WTC11 (cell line): ENCODE data around the gene ARSJ. TPM values are rescaled to one million over a fixed set of nuclear protein-coding genes. Genes with fewer than 3 reads are reported as not detected.

Experiments
- ATAC-seq: fragments of 200-7000 bp; cut with Tn5 transposase; 2 replicates; pipeline ENCODE4 v1.10.0; 2021; ENCODE audit warnings: mild to moderate bottlenecking, moderate library complexity
- CTCF ChIA-PET: fragments of 300-600 bp; sonication (Branson Sonifier 250); formaldehyde crosslinking; loops from one replicate; lab custom pipeline; 2021; ENCODE audit warnings: antibody characterized with exemption; lab: Charles Lee
- POLR2A ChIA-PET: fragments of 350-600 bp; sonication (Branson Sonifier 250); formaldehyde crosslinking; loops from one replicate; lab custom pipeline; 2021; ENCODE audit warnings: antibody characterized with exemption; lab: Charles Lee
- DNase-seq: peaks from one replicate; pipeline ENCODE4 v3.0.0; 2021; ENCODE audit warnings: low spot score
- H3K27ac Mint-ChIP-seq: 2 replicates; pipeline ENCODE4 v1.8.0; 2021; ENCODE audit warnings: mixed read lengths
- H3K27me3 Mint-ChIP-seq: 2 replicates; pipeline ENCODE4 v1.8.0; 2021; ENCODE audit warnings: low read depth, mild to moderate bottlenecking, moderate library complexity, mixed read lengths
- H3K36me3 Mint-ChIP-seq: 2 replicates; pipeline ENCODE4 v1.8.0; 2021; ENCODE audit warnings: mixed read lengths
- H3K4me1 Mint-ChIP-seq: 2 replicates; pipeline ENCODE4 v1.8.0; 2022; ENCODE audit warnings: mixed read lengths
- H3K4me3 Mint-ChIP-seq: 2 replicates; pipeline ENCODE4 v1.8.0; 2021; ENCODE audit warnings: mild to moderate bottlenecking, moderate library complexity, mixed read lengths
- H3K9me3 Mint-ChIP-seq: 2 replicates; pipeline ENCODE4 v1.8.0; 2021; ENCODE audit warnings: mixed read lengths
- NR1H2 ChIP-seq: sonication (generic); formaldehyde crosslinking; IDR thresholded peaks from 2 replicates; pipeline ENCODE4 v1.9.0; 2021; ENCODE audit warnings: mild to moderate bottlenecking, moderate library complexity, missing genetic modification reagents
- OVOL2 ChIP-seq: fragments of 250-450 bp; sonication (Bioruptor Pico); IDR thresholded peaks from 2 replicates; pipeline ENCODE4 v1.9.0; 2021; ENCODE audit warnings: mild to moderate bottlenecking, borderline replicate concordance
- PRRX2 ChIP-seq: fragments of 250-450 bp; sonication (Bioruptor Pico); IDR thresholded peaks from 2 replicates; pipeline ENCODE4 v1.8.0; 2021; ENCODE audit warnings: mild to moderate bottlenecking
- SMAD3 ChIP-seq: sonication (generic); formaldehyde crosslinking; IDR thresholded peaks from 2 replicates; pipeline ENCODE4 v1.8.0; 2022; ENCODE audit warnings: missing genetic modification reagents, mild to moderate bottlenecking, borderline replicate concordance
- TP53 ChIP-seq: sonication (generic); formaldehyde crosslinking; IDR thresholded peaks from 2 replicates; pipeline ENCODE4 v1.8.1; 2023; ENCODE audit warnings: mild to moderate bottlenecking, missing genetic modification reagents
- ZNF396 ChIP-seq: fragments of 250-450 bp; sonication (Bioruptor Pico); IDR thresholded peaks from 2 replicates; pipeline ENCODE4 v1.8.0; 2021; ENCODE audit warnings: mild to moderate bottlenecking, moderate library complexity, borderline replicate concordance
- ZNF512 ChIP-seq: sonication (generic); formaldehyde crosslinking; IDR thresholded peaks from 2 replicates; pipeline ENCODE4 v1.8.1; 2022; ENCODE audit warnings: missing genetic modification reagents, borderline replicate concordance
- total RNA-seq: library from RNA; stranded (reverse); gene quantifications from 3 replicates; pipeline ENCODE4 v1.2.3, GENCODE V29; 2021
- TF ChIP-seq, protein P1 (sequence below): sonication (generic); formaldehyde crosslinking; IDR thresholded peaks from 2 replicates; pipeline ENCODE4 v1.8.1; 2023; ENCODE audit warnings: mild to moderate bottlenecking, missing genetic modification reagents
- TF ChIP-seq, protein P2 (sequence below): fragments of 250-450 bp; sonication (Bioruptor Pico); IDR thresholded peaks from 2 replicates; pipeline ENCODE4 v1.8.0; 2021; ENCODE audit warnings: mild to moderate bottlenecking
- TF ChIP-seq, protein P3 (sequence below): sonication (generic); formaldehyde crosslinking; IDR thresholded peaks from 2 replicates; pipeline ENCODE4 v1.8.1; 2023; ENCODE audit warnings: mild to moderate bottlenecking, moderate library complexity, missing genetic modification reagents
- TF ChIP-seq, protein P4 (sequence below): fragments of 250-450 bp; sonication (Bioruptor Pico); IDR thresholded peaks from 2 replicates; pipeline ENCODE4 v1.9.0; 2021; ENCODE audit warnings: mild to moderate bottlenecking, borderline replicate concordance
- TF ChIP-seq, protein P5 (sequence below): fragments of 250-450 bp; sonication (Bioruptor Pico); IDR thresholded peaks from 2 replicates; pipeline ENCODE4 v1.9.0; 2021; ENCODE audit warnings: mild to moderate bottlenecking
- TF ChIP-seq, protein P6 (sequence below): sonication (generic); formaldehyde crosslinking; IDR thresholded peaks from 2 replicates; pipeline ENCODE4 v1.8.0; 2022; ENCODE audit warnings: mild to moderate bottlenecking, missing genetic modification reagents

The ARSJ gene
- total RNA-seq, 1 experiment from 2014 or later = 6.6 TPM

GRCh38 chr4:113977526-113977855 lies 2.0 kb downstream of the ARSJ start (continued):
- TF ChIP-seq, protein P1, sequence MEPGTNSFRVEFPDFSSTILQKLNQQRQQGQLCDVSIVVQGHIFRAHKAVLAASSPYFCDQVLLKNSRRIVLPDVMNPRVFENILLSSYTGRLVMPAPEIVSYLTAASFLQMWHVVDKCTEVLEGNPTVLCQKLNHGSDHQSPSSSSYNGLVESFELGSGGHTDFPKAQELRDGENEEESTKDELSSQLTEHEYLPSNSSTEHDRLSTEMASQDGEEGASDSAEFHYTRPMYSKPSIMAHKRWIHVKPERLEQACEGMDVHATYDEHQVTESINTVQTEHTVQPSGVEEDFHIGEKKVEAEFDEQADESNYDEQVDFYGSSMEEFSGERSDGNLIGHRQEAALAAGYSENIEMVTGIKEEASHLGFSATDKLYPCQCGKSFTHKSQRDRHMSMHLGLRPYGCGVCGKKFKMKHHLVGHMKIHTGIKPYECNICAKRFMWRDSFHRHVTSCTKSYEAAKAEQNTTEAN (CRISPR knock-in tag) = no peak
- TF ChIP-seq, protein P2, sequence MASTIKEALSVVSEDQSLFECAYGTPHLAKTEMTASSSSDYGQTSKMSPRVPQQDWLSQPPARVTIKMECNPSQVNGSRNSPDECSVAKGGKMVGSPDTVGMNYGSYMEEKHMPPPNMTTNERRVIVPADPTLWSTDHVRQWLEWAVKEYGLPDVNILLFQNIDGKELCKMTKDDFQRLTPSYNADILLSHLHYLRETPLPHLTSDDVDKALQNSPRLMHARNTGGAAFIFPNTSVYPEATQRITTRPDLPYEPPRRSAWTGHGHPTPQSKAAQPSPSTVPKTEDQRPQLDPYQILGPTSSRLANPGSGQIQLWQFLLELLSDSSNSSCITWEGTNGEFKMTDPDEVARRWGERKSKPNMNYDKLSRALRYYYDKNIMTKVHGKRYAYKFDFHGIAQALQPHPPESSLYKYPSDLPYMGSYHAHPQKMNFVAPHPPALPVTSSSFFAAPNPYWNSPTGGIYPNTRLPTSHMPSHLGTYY (CRISPR knock-in tag) = no peak
- TF ChIP-seq, protein P3, sequence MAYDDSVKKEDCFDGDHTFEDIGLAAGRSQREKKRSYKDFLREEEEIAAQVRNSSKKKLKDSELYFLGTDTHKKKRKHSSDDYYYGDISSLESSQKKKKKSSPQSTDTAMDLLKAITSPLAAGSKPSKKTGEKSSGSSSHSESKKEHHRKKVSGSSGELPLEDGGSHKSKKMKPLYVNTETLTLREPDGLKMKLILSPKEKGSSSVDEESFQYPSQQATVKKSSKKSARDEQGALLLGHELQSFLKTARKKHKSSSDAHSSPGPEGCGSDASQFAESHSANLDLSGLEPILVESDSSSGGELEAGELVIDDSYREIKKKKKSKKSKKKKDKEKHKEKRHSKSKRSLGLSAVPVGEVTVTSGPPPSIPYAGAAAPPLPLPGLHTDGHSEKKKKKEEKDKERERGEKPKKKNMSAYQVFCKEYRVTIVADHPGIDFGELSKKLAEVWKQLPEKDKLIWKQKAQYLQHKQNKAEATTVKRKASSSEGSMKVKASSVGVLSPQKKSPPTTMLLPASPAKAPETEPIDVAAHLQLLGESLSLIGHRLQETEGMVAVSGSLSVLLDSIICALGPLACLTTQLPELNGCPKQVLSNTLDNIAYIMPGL (CRISPR knock-in tag) = no peak

- DNase-seq (no peak), ATAC-seq (no peak)
- no peak for TF ChIP-seq ZNF512 (CRISPR knock-in tag)
- no peak for TF ChIP-seq TP53 (CRISPR knock-in tag)
- TF ChIP-seq NR1H2 (CRISPR knock-in tag) = no peak
- TF ChIP-seq OVOL2 = no peak
- TF ChIP-seq, protein P4, sequence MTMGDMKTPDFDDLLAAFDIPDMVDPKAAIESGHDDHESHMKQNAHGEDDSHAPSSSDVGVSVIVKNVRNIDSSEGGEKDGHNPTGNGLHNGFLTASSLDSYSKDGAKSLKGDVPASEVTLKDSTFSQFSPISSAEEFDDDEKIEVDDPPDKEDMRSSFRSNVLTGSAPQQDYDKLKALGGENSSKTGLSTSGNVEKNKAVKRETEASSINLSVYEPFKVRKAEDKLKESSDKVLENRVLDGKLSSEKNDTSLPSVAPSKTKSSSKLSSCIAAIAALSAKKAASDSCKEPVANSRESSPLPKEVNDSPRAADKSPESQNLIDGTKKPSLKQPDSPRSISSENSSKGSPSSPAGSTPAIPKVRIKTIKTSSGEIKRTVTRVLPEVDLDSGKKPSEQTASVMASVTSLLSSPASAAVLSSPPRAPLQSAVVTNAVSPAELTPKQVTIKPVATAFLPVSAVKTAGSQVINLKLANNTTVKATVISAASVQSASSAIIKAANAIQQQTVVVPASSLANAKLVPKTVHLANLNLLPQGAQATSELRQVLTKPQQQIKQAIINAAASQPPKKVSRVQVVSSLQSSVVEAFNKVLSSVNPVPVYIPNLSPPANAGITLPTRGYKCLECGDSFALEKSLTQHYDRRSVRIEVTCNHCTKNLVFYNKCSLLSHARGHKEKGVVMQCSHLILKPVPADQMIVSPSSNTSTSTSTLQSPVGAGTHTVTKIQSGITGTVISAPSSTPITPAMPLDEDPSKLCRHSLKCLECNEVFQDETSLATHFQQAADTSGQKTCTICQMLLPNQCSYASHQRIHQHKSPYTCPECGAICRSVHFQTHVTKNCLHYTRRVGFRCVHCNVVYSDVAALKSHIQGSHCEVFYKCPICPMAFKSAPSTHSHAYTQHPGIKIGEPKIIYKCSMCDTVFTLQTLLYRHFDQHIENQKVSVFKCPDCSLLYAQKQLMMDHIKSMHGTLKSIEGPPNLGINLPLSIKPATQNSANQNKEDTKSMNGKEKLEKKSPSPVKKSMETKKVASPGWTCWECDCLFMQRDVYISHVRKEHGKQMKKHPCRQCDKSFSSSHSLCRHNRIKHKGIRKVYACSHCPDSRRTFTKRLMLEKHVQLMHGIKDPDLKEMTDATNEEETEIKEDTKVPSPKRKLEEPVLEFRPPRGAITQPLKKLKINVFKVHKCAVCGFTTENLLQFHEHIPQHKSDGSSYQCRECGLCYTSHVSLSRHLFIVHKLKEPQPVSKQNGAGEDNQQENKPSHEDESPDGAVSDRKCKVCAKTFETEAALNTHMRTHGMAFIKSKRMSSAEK (CRISPR knock-in tag) = no peak
- TF ChIP-seq, protein P5, sequence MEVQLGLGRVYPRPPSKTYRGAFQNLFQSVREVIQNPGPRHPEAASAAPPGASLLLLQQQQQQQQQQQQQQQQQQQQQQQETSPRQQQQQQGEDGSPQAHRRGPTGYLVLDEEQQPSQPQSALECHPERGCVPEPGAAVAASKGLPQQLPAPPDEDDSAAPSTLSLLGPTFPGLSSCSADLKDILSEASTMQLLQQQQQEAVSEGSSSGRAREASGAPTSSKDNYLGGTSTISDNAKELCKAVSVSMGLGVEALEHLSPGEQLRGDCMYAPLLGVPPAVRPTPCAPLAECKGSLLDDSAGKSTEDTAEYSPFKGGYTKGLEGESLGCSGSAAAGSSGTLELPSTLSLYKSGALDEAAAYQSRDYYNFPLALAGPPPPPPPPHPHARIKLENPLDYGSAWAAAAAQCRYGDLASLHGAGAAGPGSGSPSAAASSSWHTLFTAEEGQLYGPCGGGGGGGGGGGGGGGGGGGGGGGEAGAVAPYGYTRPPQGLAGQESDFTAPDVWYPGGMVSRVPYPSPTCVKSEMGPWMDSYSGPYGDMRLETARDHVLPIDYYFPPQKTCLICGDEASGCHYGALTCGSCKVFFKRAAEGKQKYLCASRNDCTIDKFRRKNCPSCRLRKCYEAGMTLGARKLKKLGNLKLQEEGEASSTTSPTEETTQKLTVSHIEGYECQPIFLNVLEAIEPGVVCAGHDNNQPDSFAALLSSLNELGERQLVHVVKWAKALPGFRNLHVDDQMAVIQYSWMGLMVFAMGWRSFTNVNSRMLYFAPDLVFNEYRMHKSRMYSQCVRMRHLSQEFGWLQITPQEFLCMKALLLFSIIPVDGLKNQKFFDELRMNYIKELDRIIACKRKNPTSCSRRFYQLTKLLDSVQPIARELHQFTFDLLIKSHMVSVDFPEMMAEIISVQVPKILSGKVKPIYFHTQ (CRISPR knock-in tag) = no peak
- TF ChIP-seq ZNF396 (CRISPR knock-in tag) = no peak
- TF ChIP-seq, protein P6, sequence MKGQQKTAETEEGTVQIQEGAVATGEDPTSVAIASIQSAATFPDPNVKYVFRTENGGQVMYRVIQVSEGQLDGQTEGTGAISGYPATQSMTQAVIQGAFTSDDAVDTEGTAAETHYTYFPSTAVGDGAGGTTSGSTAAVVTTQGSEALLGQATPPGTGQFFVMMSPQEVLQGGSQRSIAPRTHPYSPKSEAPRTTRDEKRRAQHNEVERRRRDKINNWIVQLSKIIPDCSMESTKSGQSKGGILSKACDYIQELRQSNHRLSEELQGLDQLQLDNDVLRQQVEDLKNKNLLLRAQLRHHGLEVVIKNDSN (CRISPR knock-in tag) = no peak
- TF ChIP-seq SMAD3 = no peak
- TF ChIP-seq PRRX2 (CRISPR knock-in tag) = no peak
- H3K36me3 Mint-ChIP-seq = no peaks in the 10 kb centered on the region
- H3K4me1 Mint-ChIP-seq = peaks cover 30% of the 10 kb centered on the region
- peaks cover 10% of the 10 kb centered on the region; the same call in 1 of the 2 replicates for H3K9me3 Mint-ChIP-seq
- H3K27ac Mint-ChIP-seq = no peak overlapping the region
- ChIA-PET POLR2A (no interaction called here), CTCF (no interaction called here)
- peaks cover 11% of the 10 kb centered on the region; the same call in 1 of the 2 replicates for H3K27me3 Mint-ChIP-seq
- peak overlapping the region; percentile 12 for H3K4me3 Mint-ChIP-seq
These were observed 2.5 kb downstream of the ARSJ start for GRCh38 chr4:113976741-113977525.
